ENCODE data around the gene GPC3.

The GPC3 gene

DNA sequence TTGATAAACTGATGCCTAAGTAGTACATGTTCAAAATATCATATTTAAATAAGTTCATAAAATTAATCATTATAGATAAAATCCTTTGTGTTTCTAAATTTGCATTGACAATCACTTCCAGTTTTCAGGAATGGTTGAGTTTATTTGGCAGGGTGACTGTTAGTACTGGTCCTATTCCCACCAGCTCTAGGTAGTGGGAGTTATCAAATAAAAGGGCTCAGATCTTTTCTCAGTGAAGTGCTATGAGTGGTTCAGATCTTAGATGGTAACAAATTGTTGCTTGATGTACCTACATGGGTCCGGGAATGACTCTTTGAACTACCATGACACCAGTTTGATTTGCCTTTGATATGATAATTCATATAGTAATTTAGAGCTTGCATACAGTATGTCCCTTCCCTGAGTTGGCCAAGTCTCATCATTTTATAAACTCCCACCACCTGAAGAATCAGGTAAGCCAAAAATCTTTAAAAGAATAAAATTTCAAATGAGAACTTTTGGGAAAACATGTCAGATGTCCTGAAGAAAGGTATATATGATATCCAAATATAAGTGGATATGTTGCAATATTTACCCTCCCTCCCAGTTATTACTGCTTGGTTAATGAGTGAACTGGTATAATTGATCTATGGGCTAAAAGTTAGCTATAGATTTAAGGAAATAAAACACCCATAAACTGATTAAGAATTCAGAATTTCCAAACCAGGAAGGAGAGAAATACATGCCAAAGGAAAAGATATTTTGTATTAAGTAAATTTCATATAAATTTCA is 28.6 kb downstream of the GPC3 start:
- no peak for TF ChIP-seq CTCF (conservative IDR thresholded peaks at IDR 0.05; ENCODE audit: low read length)
- DNase-seq (ENCODE audit: low read depth) = no peak
- H3K4me3 ChIP-seq (ENCODE audit: low read length) = no peak overlapping the region

DNA sequence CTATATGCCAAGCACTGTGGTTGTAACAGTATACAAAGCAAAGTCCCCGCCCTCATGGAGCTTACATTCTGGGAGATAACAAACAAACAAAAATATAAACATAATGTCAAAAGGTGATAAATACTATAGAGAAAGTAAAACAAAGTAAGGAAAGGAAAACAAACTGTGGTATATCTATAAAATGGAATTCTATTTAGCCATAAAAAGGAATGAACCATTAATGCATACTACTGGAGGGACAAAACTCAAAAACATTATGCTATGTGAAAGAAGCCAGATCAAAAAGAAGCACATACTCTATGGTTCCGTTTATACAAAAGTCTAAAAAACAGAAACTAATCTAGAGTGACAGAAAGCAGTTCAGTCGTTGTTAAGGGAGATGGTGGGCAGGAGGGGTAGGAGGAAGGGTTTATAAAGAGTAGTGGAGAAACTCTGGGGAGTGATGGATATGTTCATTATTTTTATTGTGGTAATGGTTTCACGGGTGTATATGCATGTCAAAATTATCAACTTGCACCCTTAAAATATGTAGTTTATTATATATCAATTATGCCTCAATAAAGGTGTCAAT is 31.5 kb downstream of the GPC3 start:
- H3K4me3 ChIP-seq (ENCODE audit: low read length) = no peak overlapping the region
- TF ChIP-seq CTCF (conservative IDR thresholded peaks at IDR 0.05; ENCODE audit: low read length) = no peak

GRCh38 chrX:133953078-133953477 is 32.3 kb downstream of the GPC3 start:
- DNase-seq (ENCODE audit: low read depth) = no peak
- TF ChIP-seq CTCF (conservative IDR thresholded peaks at IDR 0.05; ENCODE audit: low read length) = no peak
- H3K4me3 ChIP-seq (ENCODE audit: low read length) = no peak overlapping the region

More for the DNA sequence above, 31.5 kb downstream of the GPC3 start:
- DNase-seq (ENCODE audit: low read depth) = no peak

DNA sequence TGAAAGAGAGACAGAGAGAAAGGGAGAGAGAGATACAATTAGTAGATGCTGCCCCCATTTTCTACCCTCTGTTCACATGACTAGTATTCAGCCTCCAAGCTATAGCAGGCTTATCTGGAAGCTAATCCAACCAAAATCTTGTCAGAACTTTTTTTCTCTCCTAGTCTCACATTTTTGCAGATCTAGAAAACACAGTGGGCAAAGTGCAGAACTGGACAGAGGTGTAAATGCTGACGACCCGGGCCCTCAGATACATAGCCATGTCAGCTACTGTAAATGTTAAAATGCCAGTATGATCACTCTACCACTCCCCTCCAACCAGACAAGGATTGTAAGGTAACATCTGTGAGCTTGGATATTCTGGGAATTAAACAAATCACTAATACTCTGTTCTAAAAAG is 34.3 kb downstream of the GPC3 start:
- DNase-seq (ENCODE audit: low read depth) = no peak
- no peak overlapping the region for H3K4me3 ChIP-seq (ENCODE audit: low read length)
- TF ChIP-seq CTCF (conservative IDR thresholded peaks at IDR 0.05; ENCODE audit: low read length) = no peak

GRCh38 chrX:133950214-133950613 is 35.2 kb downstream of the GPC3 start:
- no peak for DNase-seq (ENCODE audit: low read depth)
- no peak for TF ChIP-seq CTCF (conservative IDR thresholded peaks at IDR 0.05; ENCODE audit: low read length)
- no peak overlapping the region for H3K4me3 ChIP-seq (ENCODE audit: low read length)

GRCh38 chrX:133948895-133949294 is 36.5 kb downstream of the GPC3 start:
- no peak for TF ChIP-seq CTCF (conservative IDR thresholded peaks at IDR 0.05; ENCODE audit: low read length)
- no peak overlapping the region for H3K4me3 ChIP-seq (ENCODE audit: low read length)
- DNase-seq (ENCODE audit: low read depth) = no peak

DNA sequence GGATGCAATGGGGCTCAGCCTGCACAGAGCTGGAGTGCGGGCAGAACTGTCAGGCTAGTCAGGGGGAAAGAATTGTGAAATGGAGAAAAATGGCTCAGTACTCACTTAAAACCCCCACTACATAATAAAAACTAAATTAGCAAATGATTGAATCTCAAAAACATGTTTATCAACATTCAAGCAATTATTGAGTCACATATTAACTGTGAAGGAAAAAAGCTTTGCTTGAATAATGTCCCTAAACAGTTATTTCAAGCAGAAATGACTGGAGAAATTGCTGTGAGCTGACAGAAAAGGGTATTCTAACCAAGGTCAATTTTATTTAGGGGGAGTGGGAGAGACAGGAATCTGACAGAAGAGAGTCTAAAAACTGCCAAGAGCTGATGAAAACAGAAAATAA is 37.4 kb downstream of the GPC3 start:
- DNase-seq (ENCODE audit: low read depth) = no peak
- no peak overlapping the region for H3K4me3 ChIP-seq (ENCODE audit: low read length)
- TF ChIP-seq CTCF (conservative IDR thresholded peaks at IDR 0.05; ENCODE audit: low read length) = no peak
